NCI-H1694 (cell line): ENCODE results near the gene LRP3.
A peak's percentile ranks its signal among the peaks of the same experiment; 100 is the strongest.
"Not testable (repeated sequence)": the region's sequence is repeated elsewhere in the genome, so short reads cannot be mapped to it uniquely, and the experiment has no call there.

Source experiments
- DNase-seq: peaks from one replicate; lab custom pipeline; 2025; lab: John Stamatoyannopoulos, UW

The LRP3 gene

GRCh38 chr19:33202546-33203507 lies 8.7 kb downstream of the LRP3 start:
- DNase-seq: no peak

GRCh38 chr19:33203529-33203928 lies 9.4 kb downstream of the LRP3 start:
- DNase-seq: no peak

GRCh38 chr19:33204136-33204973 lies 10.2 kb downstream of the LRP3 start:
- DNase-seq: no peak

- DNase-seq: no peak
Observed at GRCh38 chr19:33205110-33205509, 11.0 kb downstream of the LRP3 start.

GRCh38 chr19:33205531-33206260 lies 11.6 kb downstream of the LRP3 start:
- DNase-seq: no peak

GRCh38 chr19:33206261-33207039 lies 12.3 kb downstream of the LRP3 start:
- DNase-seq: no peak

GRCh38 chr19:33207040-33207620 lies 13.0 kb downstream of the LRP3 start:
- no peak for DNase-seq

GRCh38 chr19:33207903-33208302 lies 13.8 kb downstream of the LRP3 start:
- DNase-seq: no peak

- no peak for DNase-seq
Observed at GRCh38 chr19:33208371-33208895, 14.3 kb downstream of the LRP3 start.

GRCh38 chr19:33208904-33209849 lies 15.0 kb downstream of the LRP3 start:
- no peak for DNase-seq

- DNase-seq: not testable (repeated sequence)
Observed at GRCh38 chr19:33209850-33210230, 15.7 kb downstream of the LRP3 start.

GRCh38 chr19:33210266-33210940 lies 16.3 kb downstream of the LRP3 start:
- DNase-seq: no peak

GRCh38 chr19:33211794-33212435 lies 17.8 kb downstream of the LRP3 start:
- DNase-seq: no peak

GRCh38 chr19:33212436-33213172 lies 18.5 kb downstream of the LRP3 start:
- DNase-seq: no peak

GRCh38 chr19:33214596-33214995 lies 20.5 kb downstream of the LRP3 start:
- peak; percentile 14 for DNase-seq

- no peak for DNase-seq
Observed at GRCh38 chr19:33215438-33216197, 21.5 kb downstream of the LRP3 start.

- DNase-seq: no peak
Observed at GRCh38 chr19:33216198-33216830, 22.2 kb downstream of the LRP3 start.
